Left lung (tissue), 10 donors: ENCODE data around the gene CWC27. TPM values are rescaled to one million over a fixed set of nuclear protein-coding genes. Genes with fewer than 3 reads are reported as not detected.

ENCODE experiments used
- ATAC-seq: fragments of 200-7000 bp; cut with Tn5 transposase; one replicate; pipeline ENCODE4 v1.9.1; 2020; ENCODE audit warnings: moderate library complexity
- DNase-seq, 4 donors: peaks; one replicate each; pipeline ENCODE4 v3.0.0-alpha.2; 2013 to 2020
- H3K27ac ChIP-seq, 2 donors: fragments of 200-600 bp; sonication (generic) in 1 of 2; one replicate each; pipeline versions ENCODE4 v1.5.0 to v1.8.0; 2020 to 2021
- H3K27me3 ChIP-seq, 2 donors: fragments of 200-600 bp; sonication (generic) in 1 of 2; one replicate each; pipeline versions ENCODE4 v1.5.0 to v1.8.0; 2020 to 2021
- H3K36me3 ChIP-seq, 2 donors: fragments of 200-600 bp; sonication (generic) in 1 of 2; one replicate each; pipeline versions ENCODE4 v1.5.0 to v1.8.0; 2020 to 2021
- H3K4me1 ChIP-seq, 2 donors: fragments of 200-600 bp; one replicate each; pipeline ENCODE4 v1.8.0; 2021
- H3K4me3 ChIP-seq, 2 donors: fragments of 200-600 bp; sonication (generic) in 1 of 2; one replicate each; pipeline versions ENCODE4 v1.5.0 to v1.8.0; 2020 to 2021; ENCODE audit warnings: mild to moderate bottlenecking in 1 of 2
- H3K9me3 ChIP-seq, 2 donors: fragments of 200-600 bp; sonication (generic) in 1 of 2; one replicate each; pipeline versions ENCODE4 v1.5.0 to v1.8.0; 2020 to 2021
- CTCF ChIP-seq, 2 donors: fragments of 200-600 bp; sonication (generic) in 1 of 2; IDR thresholded peaks; one replicate each; pipeline versions ENCODE4 v1.5.0 to v1.8.0; 2021; ENCODE audit warnings: antibody characterized with exemption in 2 of 2
- intact Hi-C, 2 donors: fragments of 100-400 bp; cut with DNase I; formaldehyde crosslinking; loops; one replicate each; pipeline versions ENCODE4 v1.11.2 to v1.14.2; 2022
- polyA plus RNA-seq, 6 donors: library from polyadenylated mRNA; unstranded; fragments of 120-200 nt; gene quantifications; one replicate each; pipeline ENCODE4 v1.2.1, GENCODE V29; 2013; ENCODE audit not compliant: insufficient read length in 6 of 6
- total RNA-seq, 2 donors: library from RNA; stranded (reverse); fragmentation: NEBNext Ultra II Directional; extraction: Animal tissue kit (Norgen Biotek cat#: 25700); gene quantifications; one replicate each; pipeline ENCODE4 v1.2.1, GENCODE V29; 2021
- donor health status: DM: no; HTN: yes; CAD: no.
- donor health status: DM: no; HTN: no; CAD: no.

CWC27 gene
- total and polyA plus RNA-seq, 8 donors = 14.3 to 45.4 (median 36.3) TPM

- Histone ChIP-seq H3K4me1 (peaks cover 4 to 29% of the 10 kb centered on the region in 2 donors), H3K27ac (peak overlapping the region; percentile 94 to 96), H3K27me3 (no peaks in the 10 kb centered on the region), H3K36me3 (no peaks in the 10 kb centered on the region), H3K4me3 (no peak overlapping the region), H3K9me3 (no peaks in the 10 kb centered on the region)
- no peak for DNase-seq
- intact Hi-C loops = no loop called here
- ATAC-seq = no peak
- TF ChIP-seq CTCF (IDR thresholded peaks at IDR 0.05) = peak in 1 of 2 donors; percentile 26
Observed at GRCh38 chr5:65037831-65038815, 269.4 kb downstream of the CWC27 start.

GRCh38 chr5:65041296-65042158 is 272.8 kb downstream of the CWC27 start:
- intact Hi-C loops = no loop called here
- peak; percentile 38 for ATAC-seq
- Histone ChIP-seq H3K36me3 (no peaks in the 10 kb centered on the region), H3K4me3 (no peak overlapping the region), H3K27ac (peak overlapping the region in 1 of 2 donors; percentile 58), H3K9me3 (no peaks in the 10 kb centered on the region), H3K4me1 (peaks cover 0 to 14% of the 10 kb centered on the region in 2 donors), H3K27me3 (no peaks in the 10 kb centered on the region)
- no peak for TF ChIP-seq CTCF (IDR thresholded peaks at IDR 0.05)
- no peak for DNase-seq

- DNase-seq (no peak), ATAC-seq (no peak)
- no peaks in the 10 kb centered on the region for H3K27me3 ChIP-seq
- no peaks in the 10 kb centered on the region for H3K9me3 ChIP-seq
- intact Hi-C loops = no loop called here
- H3K4me1 ChIP-seq = peaks cover 0 to 14% of the 10 kb centered on the region in 2 donors
- no peak overlapping the region for H3K27ac ChIP-seq
- no peak for TF ChIP-seq CTCF (IDR thresholded peaks at IDR 0.05)
- H3K36me3 ChIP-seq = no peaks in the 10 kb centered on the region
- H3K4me3 ChIP-seq = no peak overlapping the region
Observed at GRCh38 chr5:65043843-65044359, 275.2 kb downstream of the CWC27 start.

GRCh38 chr5:65047225-65047624 is 278.5 kb downstream of the CWC27 start:
- Histone ChIP-seq H3K36me3 (no peaks in the 10 kb centered on the region), H3K27ac (no peak overlapping the region), H3K4me1 (no peaks in the 10 kb centered on the region), H3K27me3 (no peaks in the 10 kb centered on the region), H3K4me3 (no peak overlapping the region), H3K9me3 (no peaks in the 10 kb centered on the region)
- DNase-seq (no peak), ATAC-seq (no peak)
- no peak for TF ChIP-seq CTCF (IDR thresholded peaks at IDR 0.05)
- intact Hi-C loops = no loop called here
